Ishikawa (cell line): ENCODE measurements around the gene HOXA11.

Source experiments
- CEBPB ChIP-seq: IDR thresholded peaks from 2 replicates; pipeline ENCODE4 v1.6.1; 2012
- CREB1 ChIP-seq: IDR thresholded peaks from 2 replicates; pipeline ENCODE4 v1.6.1; 2012; ENCODE audit warnings: low read depth
- EGR1 ChIP-seq: IDR thresholded peaks from 2 replicates; pipeline ENCODE4 v1.6.1; 2012
- EP300 ChIP-seq: IDR thresholded peaks from 2 replicates; pipeline ENCODE4 v1.6.1; 2012; ENCODE audit warnings: borderline replicate concordance
- FOXM1 ChIP-seq: IDR thresholded peaks from 2 replicates; pipeline ENCODE4 v1.6.1; 2012; ENCODE audit warnings: low read depth, borderline replicate concordance
- NFIC ChIP-seq: IDR thresholded peaks from 2 replicates; pipeline ENCODE4 v1.6.1; 2012
- RAD21 ChIP-seq: IDR thresholded peaks from 2 replicates; pipeline ENCODE4 v1.6.1; 2012; ENCODE audit warnings: low read depth
- REST ChIP-seq: IDR thresholded peaks from 2 replicates; pipeline ENCODE4 v1.6.1; 2012; ENCODE audit warnings: low read depth, mild to moderate bottlenecking
- TAF1 ChIP-seq: IDR thresholded peaks from 2 replicates; pipeline ENCODE4 v1.6.1; 2012; ENCODE audit warnings: low read depth, mild to moderate bottlenecking
- TCF12 ChIP-seq: IDR thresholded peaks from 2 replicates; pipeline ENCODE4 v1.6.1; 2012; ENCODE audit warnings: low read depth
- USF1 ChIP-seq: IDR thresholded peaks from 2 replicates; pipeline ENCODE4 v1.6.1; 2012
- YY1 ChIP-seq: IDR thresholded peaks from 2 replicates; pipeline ENCODE4 v1.6.1; 2012; ENCODE audit warnings: low read depth
- ZBTB7A ChIP-seq: IDR thresholded peaks from 2 replicates; pipeline ENCODE4 v1.6.1; 2012; ENCODE audit warnings: low read depth
- TF ChIP-seq, protein P1 (sequence below): IDR thresholded peaks from 2 replicates; pipeline ENCODE4 v1.6.1; 2012

DNA sequence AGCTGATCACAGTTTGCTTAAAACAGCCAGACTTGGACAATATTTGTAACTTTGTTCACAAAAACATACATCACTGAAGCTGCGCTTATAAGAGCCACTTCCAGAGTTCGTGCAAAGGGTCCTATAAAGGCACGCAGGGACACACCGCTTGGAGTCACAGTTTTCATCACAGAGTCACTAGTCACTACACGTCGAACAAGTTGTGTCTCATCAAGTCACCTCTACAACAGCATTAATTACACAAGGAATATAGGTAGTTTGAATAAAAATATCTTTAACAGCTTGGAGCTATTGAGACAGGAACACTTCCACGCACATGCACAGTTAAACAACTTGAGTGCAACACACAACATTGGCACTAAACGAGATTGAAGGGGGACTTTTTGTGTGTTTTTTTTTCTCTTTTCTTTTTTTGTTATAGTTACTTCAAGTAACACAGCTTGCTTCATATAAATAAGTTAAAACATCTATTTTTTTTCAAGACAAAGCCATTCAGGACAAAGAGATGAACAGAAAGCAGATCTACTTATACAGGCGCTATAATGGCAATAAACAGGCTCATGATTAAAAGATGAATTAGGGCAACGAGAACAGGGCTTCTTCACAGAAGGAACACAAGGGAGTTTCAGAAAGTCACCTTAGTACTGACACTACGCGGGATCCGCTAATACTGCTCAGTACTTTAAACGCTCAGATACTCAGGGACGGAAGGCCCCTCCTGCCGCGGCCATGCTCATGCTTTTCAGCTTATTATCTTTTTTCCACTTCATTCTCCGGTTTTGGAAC lies 43.7 kb downstream of the HOXA11 start:
- TF ChIP-seq CEBPB (no peak), USF1 (no peak), YY1 (no peak), CREB1 (no peak), EGR1 (no peak), EP300 (no peak), NFIC (no peak), ZBTB7A (no peak), RAD21 (no peak), TAF1 (no peak), TCF12 (no peak), REST (no peak), FOXM1 (no peak)
- TF ChIP-seq, protein P1, sequence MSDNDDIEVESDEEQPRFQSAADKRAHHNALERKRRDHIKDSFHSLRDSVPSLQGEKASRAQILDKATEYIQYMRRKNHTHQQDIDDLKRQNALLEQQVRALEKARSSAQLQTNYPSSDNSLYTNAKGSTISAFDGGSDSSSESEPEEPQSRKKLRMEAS: no peak
